ENCODE results near the gene CARMIL1.
"Not testable (repeated sequence)": the region's sequence is repeated elsewhere in the genome, so short reads cannot be mapped to it uniquely, and the experiment has no call there.

CARMIL1 gene

GRCh38 chr6:25277857-25278256 lies 1.3 kb upstream of the CARMIL1 start:
- no peak for DNase-seq (ENCODE audit: low spot score)

- no peak for DNase-seq (ENCODE audit: low spot score)
Observed at GRCh38 chr6:25278261-25278913, 787 bp upstream of the CARMIL1 start.

GRCh38 chr6:25279748-25280343 lies 672 bp downstream of the CARMIL1 start:
- peak; percentile 24 for DNase-seq (ENCODE audit: low spot score)

GRCh38 chr6:25280344-25281074 lies 1.3 kb downstream of the CARMIL1 start:
- DNase-seq (ENCODE audit: low spot score): no peak

GRCh38 chr6:25286891-25287290 lies 7.7 kb downstream of the CARMIL1 start:
- DNase-seq (ENCODE audit: low spot score): no peak

GRCh38 chr6:25287941-25288340 lies 8.8 kb downstream of the CARMIL1 start:
- DNase-seq (ENCODE audit: low spot score): no peak

GRCh38 chr6:25288518-25288917 lies 9.3 kb downstream of the CARMIL1 start:
- DNase-seq (ENCODE audit: low spot score): no peak

GRCh38 chr6:25290306-25291060 lies 11.3 kb downstream of the CARMIL1 start:
- DNase-seq (ENCODE audit: low spot score): no peak

GRCh38 chr6:25292384-25292783 lies 13.2 kb downstream of the CARMIL1 start:
- no peak for DNase-seq (ENCODE audit: low spot score)

GRCh38 chr6:25295651-25296050 lies 16.5 kb downstream of the CARMIL1 start:
- DNase-seq (ENCODE audit: low spot score): peak; percentile 49

- no peak for DNase-seq (ENCODE audit: low spot score)
Observed at GRCh38 chr6:25296217-25296905, 17.2 kb downstream of the CARMIL1 start.

GRCh38 chr6:25297039-25297441 lies 17.9 kb downstream of the CARMIL1 start:
- DNase-seq (ENCODE audit: low spot score): peak; percentile 38

GRCh38 chr6:25297823-25298522 lies 18.8 kb downstream of the CARMIL1 start:
- no peak for DNase-seq (ENCODE audit: low spot score)

GRCh38 chr6:25298523-25298865 lies 19.3 kb downstream of the CARMIL1 start:
- not testable (repeated sequence) for DNase-seq (ENCODE audit: low spot score)

GRCh38 chr6:25301362-25301761 lies 22.2 kb downstream of the CARMIL1 start:
- DNase-seq (ENCODE audit: low spot score): no peak

- DNase-seq (ENCODE audit: low spot score): no peak
Observed at GRCh38 chr6:25302151-25302550, 23.0 kb downstream of the CARMIL1 start.

- DNase-seq (ENCODE audit: low spot score): peak; percentile 81
Observed at GRCh38 chr6:25302677-25303128, 23.5 kb downstream of the CARMIL1 start.

GRCh38 chr6:25303254-25303653 lies 24.1 kb downstream of the CARMIL1 start:
- DNase-seq (ENCODE audit: low spot score): no peak

- no peak for DNase-seq (ENCODE audit: low spot score)
Observed at GRCh38 chr6:25306379-25306778, 27.2 kb downstream of the CARMIL1 start.

GRCh38 chr6:25307805-25308494 lies 28.8 kb downstream of the CARMIL1 start:
- no peak for DNase-seq (ENCODE audit: low spot score)

- DNase-seq (ENCODE audit: low spot score): no peak
Observed at GRCh38 chr6:25309886-25310285, 30.7 kb downstream of the CARMIL1 start.

Measured in AG20443 (cell line).